Subcutaneous adipose tissue (tissue), 4 donors: ENCODE results near the gene ATP6V1D. TPM values are rescaled to one million over a fixed set of nuclear protein-coding genes. Genes with fewer than 3 reads are reported as not detected.

Source experiments
- CTCF ChIP-seq: fragments of 450-650 bp; IDR thresholded peaks from one replicate; pipeline ENCODE4 v1.5.1; 2016; ENCODE audit warnings: low read depth, mild to moderate bottlenecking, control low read depth, antibody characterized with exemption, moderate library complexity
- total RNA-seq, 4 donors: library from RNA; depleted of rRNA; stranded (reverse); fragments of >200 nt; gene quantifications; one replicate each; pipeline ENCODE4 v1.1.0, GENCODE V29; 2016

Gene ATP6V1D
- total RNA-seq, 4 donors from 2014 or later = 52.6 to 91.1 (median 62.7) TPM

- TF ChIP-seq CTCF = no peak
Measured at GRCh38 chr14:67385618-67386017, 26.0 kb upstream of the ATP6V1D start.

DNA sequence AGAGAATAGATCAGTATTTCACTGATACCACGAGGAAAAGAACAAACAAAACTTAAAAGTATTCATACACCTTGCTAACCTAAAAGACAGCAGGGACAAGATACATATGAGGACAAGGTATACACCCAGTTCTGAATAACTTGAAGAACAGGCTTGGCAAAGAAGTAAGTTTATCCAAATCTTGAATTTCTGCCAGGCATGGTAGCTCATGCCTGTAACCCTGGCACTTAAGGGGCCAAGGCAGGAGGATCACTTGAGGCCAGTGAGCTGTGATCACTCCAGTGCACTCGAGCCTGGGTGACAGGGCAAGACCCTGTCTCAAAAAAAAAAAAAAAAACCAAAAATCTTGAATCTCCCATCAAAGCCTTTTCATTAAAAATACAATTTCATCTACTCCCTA, 25.5 kb upstream of the ATP6V1D start:
- no peak for TF ChIP-seq CTCF

GRCh38 chr14:67377916-67378315, 18.3 kb upstream of the ATP6V1D start:
- TF ChIP-seq CTCF = no peak

DNA sequence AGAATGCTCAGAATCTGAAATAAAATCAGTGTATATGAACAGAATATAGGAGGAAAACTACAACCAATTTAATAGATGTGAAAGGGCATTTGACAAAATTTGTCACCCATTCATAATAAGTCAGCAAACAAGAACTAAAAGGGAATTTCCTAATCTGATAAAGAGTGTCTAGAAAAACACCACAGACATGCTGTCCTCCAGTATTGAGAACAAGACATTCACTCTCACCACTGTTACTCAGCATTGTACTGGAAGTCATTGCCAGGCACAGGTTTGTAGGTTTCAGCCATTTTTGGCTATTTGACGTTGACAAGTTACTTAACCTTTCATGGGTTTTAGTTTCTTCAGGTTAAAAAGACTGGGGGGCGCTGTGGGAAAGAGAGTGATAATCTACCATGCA, 13.7 kb upstream of the ATP6V1D start:
- TF ChIP-seq CTCF = no peak

- TF ChIP-seq CTCF = no peak
Measured at GRCh38 chr14:67372833-67373232, 13.2 kb upstream of the ATP6V1D start.

DNA sequence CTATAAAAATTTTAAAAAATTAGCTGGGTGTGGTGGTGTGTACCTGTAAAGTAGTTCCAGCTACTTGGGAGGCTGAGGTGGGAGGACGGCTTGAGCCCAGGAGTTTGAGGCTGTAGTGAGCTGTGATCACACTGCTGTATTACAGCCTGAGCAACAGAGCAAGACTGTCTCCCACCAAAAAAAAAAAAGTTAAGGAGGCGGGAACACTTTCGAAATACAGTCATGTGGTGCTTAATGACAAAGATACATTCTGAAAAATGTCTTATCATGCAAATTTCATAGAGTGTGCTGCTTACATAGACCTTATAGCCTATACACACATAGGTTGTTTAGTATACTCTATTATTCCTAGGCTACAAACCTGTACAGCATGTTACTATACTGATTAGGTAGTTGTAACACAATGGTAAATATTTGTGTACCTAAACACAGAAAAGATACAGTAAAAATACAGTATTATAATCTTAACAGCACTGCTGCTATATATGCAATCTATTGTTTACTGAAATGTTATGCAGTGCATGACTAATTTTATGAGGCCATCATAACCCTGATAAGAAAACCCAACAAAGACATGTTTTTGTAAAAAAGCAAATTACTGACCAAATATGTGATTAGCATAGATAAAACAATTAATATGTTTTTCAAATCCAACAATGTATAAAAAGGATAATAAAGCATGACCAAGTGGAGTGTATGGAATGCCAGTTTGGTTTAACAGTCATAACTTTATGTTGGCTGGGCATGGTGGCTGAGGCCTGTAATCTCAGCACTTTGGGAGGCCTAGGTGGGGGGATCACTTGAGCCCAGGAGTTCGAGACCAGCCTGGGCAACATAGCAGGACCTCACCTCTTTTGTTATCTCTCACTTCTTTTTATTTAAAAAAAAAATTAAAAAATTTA, 11.9 kb upstream of the ATP6V1D start:
- TF ChIP-seq CTCF = no peak

GRCh38 chr14:67370830-67371229, 11.2 kb upstream of the ATP6V1D start:
- no peak for TF ChIP-seq CTCF
